Pancreas (tissue), 10 donors: Measurements from ENCODE around the gene CDK13. TPM values are rescaled to one million over a fixed set of nuclear protein-coding genes. Genes with fewer than 3 reads are reported as not detected.

ENCODE experiments used
- ATAC-seq, 4 donors: fragments of 200-7000 bp; cut with Tn5 transposase; one replicate each; pipeline versions ENCODE4 v1.8.0 to v1.9.1; 2020; ENCODE audit warnings: mild to moderate bottlenecking in 4 of 4, moderate library complexity in 4 of 4
- DNase-seq, 6 donors: peaks; one replicate each; pipeline ENCODE4 v3.0.0-alpha.2; 2020
- FAIRE-seq: peaks from 2 replicates; lab custom pipeline; 2012; peaks lifted over from hg19 to GRCh38; lab: Jason Lieb, UNC
- H3K27ac ChIP-seq, 4 donors: fragments of 200-600 bp; sonication (generic); 1 replicate in 3 of 4; 2 replicates in 1 of 4; pipeline versions ENCODE4 v1.5.0 to v1.8.0; 2020
- H3K27me3 ChIP-seq, 4 donors: fragments of 200-600 bp; one replicate each; pipeline ENCODE4 v1.8.0; 2021
- H3K36me3 ChIP-seq, 3 donors: fragments of 200-600 bp; sonication (generic) in 1 of 3; one replicate each; pipeline versions ENCODE4 v1.5.0 to v1.8.0; 2020 to 2021
- H3K4me1 ChIP-seq, 3 donors: fragments of 200-600 bp; one replicate each; pipeline ENCODE4 v1.8.0; 2021
- H3K4me3 ChIP-seq, 4 donors: fragments of 200-600 bp; sonication (generic) in 2 of 4; one replicate each; pipeline versions ENCODE4 v1.5.0 to v1.8.0; 2020 to 2021
- H3K9me3 ChIP-seq, 4 donors: fragments of 200-600 bp; one replicate each; pipeline ENCODE4 v1.8.0; 2021
- CTCF ChIP-seq, 4 donors: fragments of 200-600 bp; sonication (generic) in 3 of 4; IDR thresholded peaks; one replicate each; pipeline versions ENCODE4 v1.5.0 to v1.8.0; 2021; ENCODE audit warnings: antibody characterized with exemption in 4 of 4
- WGBS, 2 donors: extraction: QIAGEN DNeasy Blood & Tissue Kit; methylation state at CpG; one replicate each; pipeline ENCODE4 v1.1.7; 2013; 5-methylcytosine and 5-hydroxymethylcytosine counted together
- intact Hi-C, 3 donors: fragments of 100-400 bp; cut with DNase I; formaldehyde crosslinking; loops; one replicate each; pipeline versions ENCODE4 v1.11.1 to v1.14.2; 2022
- polyA plus RNA-seq, 2 donors: library from polyadenylated mRNA; stranded (reverse); fragments of 200-250 nt; gene quantifications; one replicate each; pipeline ENCODE4 v1.2.3, GENCODE V29; 2013
- total RNA-seq, 6 donors: library from RNA; stranded (reverse); fragmentation: NEBNext Ultra II Directional in 4 of 6; extraction: Animal tissue kit (Norgen Biotek cat#: 25700) in 4 of 6; gene quantifications; one replicate each; pipeline versions ENCODE4 v1.2.1 to v1.2.4, GENCODE V29; 2021 to 2023
- donor health status: healthy with polysubstance abuse.
- donor health status: DM: no; HTN: no; CAD: no; lungs with moderate emphysema.
- donor health status: DM: no; HTN: no; CAD: no.
- donor health status: control.
- donor health status: control.
- donor health status: Bipolar disorder and iron deficiency.
- donor health status: DM: yes; HTN: yes; CAD: no.
- donor health status: DM: no; HTN: no; CAD: no.
- donor health status: DM: no; HTN: no; CAD: no.
- donor health status: DM: yes; HTN: yes; CAD: no.

CDK13 gene
- total and polyA plus RNA-seq, 8 donors = 13.2 to 34.7 (median 22.0) TPM

- no peak for ATAC-seq
- 90 to 92% methylated on average over 2 of the region's 2 CpGs for WGBS, 2 donors
- Histone ChIP-seq H3K36me3 (no peaks in the 10 kb centered on the region), H3K9me3 (no peaks in the 10 kb centered on the region), H3K4me3 (no peak overlapping the region), H3K27me3 (no peaks in the 10 kb centered on the region), H3K4me1 (peaks cover 4 to 5% (median 5%) of the 10 kb centered on the region in 3 donors), H3K27ac (no peak overlapping the region)
- DNase-seq = no peak
- intact Hi-C loops = no loop called here
- FAIRE-seq = no peak
- no peak for TF ChIP-seq CTCF (IDR thresholded peaks at IDR 0.05)
These were observed 172.8 kb downstream of the CDK13 start for GRCh38 chr7:40122940-40123254.

- FAIRE-seq (no peak), DNase-seq (no peak), ATAC-seq (peak; percentile 55 to 81 (median 72))
- WGBS, 2 donors = 0 to 1% methylated on average over 30 to 36 of the region's 36 CpGs
- H3K27ac ChIP-seq = peak overlapping the region; percentile 73 to 90 (median 86)
- no peaks in the 10 kb centered on the region for H3K36me3 ChIP-seq
- H3K27me3 ChIP-seq = no peaks in the 10 kb centered on the region
- H3K4me3 ChIP-seq = peak overlapping the region; percentile 74 to 97 (median 88)
- intact Hi-C loops = no loop called here
- no peak for TF ChIP-seq CTCF (IDR thresholded peaks at IDR 0.05)
- no peaks in the 10 kb centered on the region for H3K9me3 ChIP-seq
- peaks cover 3 to 14% (median 14%) of the 10 kb centered on the region in 3 donors for H3K4me1 ChIP-seq
These were observed 183.7 kb downstream of the CDK13 start for GRCh38 chr7:40133561-40134427.

- peak; percentile 98 to 99 (median 99) for TF ChIP-seq CTCF (IDR thresholded peaks at IDR 0.05)
- peak; percentile 75 to 92 (median 86) for DNase-seq
- Histone ChIP-seq H3K4me1 (peaks cover 3 to 14% (median 14%) of the 10 kb centered on the region in 3 donors), H3K36me3 (no peaks in the 10 kb centered on the region), H3K9me3 (no peaks in the 10 kb centered on the region), H3K27me3 (no peaks in the 10 kb centered on the region), H3K4me3 (peak within 1 kb of the TSS; percentile 74 to 97 (median 88)), H3K27ac (peak within 1 kb of the TSS; percentile 73 to 90 (median 86))
- WGBS, 2 donors = 0% methylated on average over 57 to 75 of the region's 75 CpGs
- peak; percentile 95 to 99 (median 96) for ATAC-seq
- no peak for FAIRE-seq
- intact Hi-C loops = no loop called here
These were observed 184.6 kb downstream of the CDK13 start, which contains the start of the genes MPLKIP and SUGCT for GRCh38 chr7:40134428-40135316. Gene MPLKIP, minus strand, starts transcription at chr7:40134622. Its CDS starts 55 bp downstream, at chr7:40134567. Gene SUGCT, plus strand, starts transcription at chr7:40135005.

- Histone ChIP-seq H3K9me3 (no peaks in the 10 kb centered on the region), H3K36me3 (no peaks in the 10 kb centered on the region), H3K27me3 (no peaks in the 10 kb centered on the region), H3K4me3 (peak overlapping the region; percentile 74 to 97 (median 88)), H3K27ac (peak overlapping the region; percentile 73 to 90 (median 86)), H3K4me1 (peaks cover 3 to 14% (median 14%) of the 10 kb centered on the region in 3 donors)
- 1 to 2% methylated on average over 17 of the region's 17 CpGs for WGBS, 2 donors
- FAIRE-seq = no peak
- no peak for ATAC-seq
- peak in 1 of 6 donors; percentile 24 for DNase-seq
- TF ChIP-seq CTCF (IDR thresholded peaks at IDR 0.05) = no peak
- intact Hi-C loops = no loop called here
These were observed 185.2 kb downstream of the CDK13 start for GRCh38 chr7:40135317-40135610.
